Measurements from ENCODE around the gene CD226. TPM values are rescaled to one million over a fixed set of nuclear protein-coding genes. Genes with fewer than 3 reads are reported as not detected.

CD226 gene
- total and polyA plus RNA-seq, 2 of the 4 experiments (the other 2 are of a cell fraction) = 0.29 to 1.1 TPM

DNA sequence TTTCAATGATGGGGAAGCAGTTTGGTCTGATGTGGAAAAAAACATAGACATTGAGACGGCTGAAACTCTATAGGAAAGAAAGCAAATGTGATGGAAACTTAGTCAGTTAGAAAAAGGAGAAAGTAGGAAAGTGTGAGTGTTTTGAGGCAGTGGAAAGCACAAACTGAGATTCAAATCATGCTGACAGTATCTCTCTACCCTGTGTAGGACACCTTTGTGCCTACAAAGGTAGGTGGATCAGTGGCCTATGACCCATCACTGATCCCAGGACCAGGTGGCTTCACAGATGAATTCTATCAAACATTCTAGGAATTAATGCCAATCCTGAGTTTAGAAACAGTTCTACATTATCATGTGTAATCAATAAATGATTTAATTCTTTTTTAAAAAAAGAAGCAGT is 57.1 kb downstream of the CD226 start:
- H3K9me3 ChIP-seq (ENCODE audit: control insufficient read depth, insufficient read depth, low read length) = no peaks in the 10 kb centered on the region
- TF ChIP-seq RFX5 (IDR thresholded peaks at IDR 0.05; ENCODE audit: low read depth, low read length) (no peak), FOS (IDR thresholded peaks at IDR 0.05; ENCODE audit: low read depth, low read length) (no peak), SMC3 (IDR thresholded peaks at IDR 0.05; ENCODE audit: low read depth, low read length) (no peak), RAD21 (IDR thresholded peaks at IDR 0.05; ENCODE audit: low read length) (no peak), MXI1 (IDR thresholded peaks at IDR 0.05; ENCODE audit: borderline replicate concordance, low read depth, low read length) (no peak), MAFK (IDR thresholded peaks at IDR 0.05; ENCODE audit: low read depth, low read length) (no peak), BHLHE40 (IDR thresholded peaks at IDR 0.05; ENCODE audit: low read depth, low read length) (no peak), CHD1 (IDR thresholded peaks at IDR 0.05; ENCODE audit: low read depth, low read length) (no peak), NFE2L2 (IDR thresholded peaks at IDR 0.05; ENCODE audit: low read depth, low read length) (no peak), POLR2A (IDR thresholded peaks at IDR 0.05; ENCODE audit: low read depth, low read length) (no peak), ELK1 (IDR thresholded peaks at IDR 0.05; ENCODE audit: borderline replicate concordance, low read depth, low read length) (no peak), RCOR1 (IDR thresholded peaks at IDR 0.05; ENCODE audit: insufficient replicate concordance, low read length) (no peak), MAZ (IDR thresholded peaks at IDR 0.05; ENCODE audit: borderline replicate concordance, low read depth, low read length) (no peak), CEBPB (IDR thresholded peaks at IDR 0.05; ENCODE audit: low read depth, low read length) (no peak)
- TF ChIP-seq, protein P1, sequence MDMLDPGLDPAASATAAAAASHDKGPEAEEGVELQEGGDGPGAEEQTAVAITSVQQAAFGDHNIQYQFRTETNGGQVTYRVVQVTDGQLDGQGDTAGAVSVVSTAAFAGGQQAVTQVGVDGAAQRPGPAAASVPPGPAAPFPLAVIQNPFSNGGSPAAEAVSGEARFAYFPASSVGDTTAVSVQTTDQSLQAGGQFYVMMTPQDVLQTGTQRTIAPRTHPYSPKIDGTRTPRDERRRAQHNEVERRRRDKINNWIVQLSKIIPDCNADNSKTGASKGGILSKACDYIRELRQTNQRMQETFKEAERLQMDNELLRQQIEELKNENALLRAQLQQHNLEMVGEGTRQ (IDR thresholded peaks at IDR 0.05; ENCODE audit: low read depth, low read length) = no peak
- TF ChIP-seq, protein P2, sequence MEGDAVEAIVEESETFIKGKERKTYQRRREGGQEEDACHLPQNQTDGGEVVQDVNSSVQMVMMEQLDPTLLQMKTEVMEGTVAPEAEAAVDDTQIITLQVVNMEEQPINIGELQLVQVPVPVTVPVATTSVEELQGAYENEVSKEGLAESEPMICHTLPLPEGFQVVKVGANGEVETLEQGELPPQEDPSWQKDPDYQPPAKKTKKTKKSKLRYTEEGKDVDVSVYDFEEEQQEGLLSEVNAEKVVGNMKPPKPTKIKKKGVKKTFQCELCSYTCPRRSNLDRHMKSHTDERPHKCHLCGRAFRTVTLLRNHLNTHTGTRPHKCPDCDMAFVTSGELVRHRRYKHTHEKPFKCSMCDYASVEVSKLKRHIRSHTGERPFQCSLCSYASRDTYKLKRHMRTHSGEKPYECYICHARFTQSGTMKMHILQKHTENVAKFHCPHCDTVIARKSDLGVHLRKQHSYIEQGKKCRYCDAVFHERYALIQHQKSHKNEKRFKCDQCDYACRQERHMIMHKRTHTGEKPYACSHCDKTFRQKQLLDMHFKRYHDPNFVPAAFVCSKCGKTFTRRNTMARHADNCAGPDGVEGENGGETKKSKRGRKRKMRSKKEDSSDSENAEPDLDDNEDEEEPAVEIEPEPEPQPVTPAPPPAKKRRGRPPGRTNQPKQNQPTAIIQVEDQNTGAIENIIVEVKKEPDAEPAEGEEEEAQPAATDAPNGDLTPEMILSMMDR (conservative IDR thresholded peaks at IDR 0.05; ENCODE audit: low read depth, low read length) = no peak
- H3K9me1 ChIP-seq (ENCODE audit: insufficient read depth, low read length) = no peaks in the 10 kb centered on the region
- intact Hi-C loops (cut with micrococcal nuclease) = no loop called here
- H3K79me1 ChIP-seq (ENCODE audit: low read depth in 1 of 2, low read length in 2 of 2) = no peaks in the 10 kb centered on the region
- H3K27ac ChIP-seq (ENCODE audit: insufficient read depth, low read length) = no peak overlapping the region
- H3K23ac ChIP-seq (ENCODE audit: low read depth, low read length) = no peak overlapping the region
- BruUV-seq (replicated peaks) = no TSS peak
- WGBS, 2 experiments (ENCODE audit: extremely low coverage in 2 of 2, insufficient read length in 1 of 2) = no CpG with 5 or more reads among the region's 1 CpG
- dilution Hi-C loops (cut with HindIII; ENCODE audit: low sequenced_read_pairs, unreplicated experiment) = no loop called here
- ChIA-PET POLR2A (ENCODE audit: unreplicated experiment) (no interaction called here), CTCF (no interaction called here)
- in situ Hi-C loops (cut with MboI; ENCODE audit: low sequenced_read_pairs) = no loop called here
- H3K27me3 ChIP-seq (ENCODE audit: control insufficient read depth, insufficient read depth, low read length) = no peaks in the 10 kb centered on the region
- no peaks in the 10 kb centered on the region for H3K36me3 ChIP-seq (ENCODE audit: control insufficient read depth, insufficient read depth, low read length)
- no peak overlapping the region for H2BK120ac ChIP-seq (ENCODE audit: low read depth, low read length)
- no peaks in the 10 kb centered on the region for H3K4me1 ChIP-seq (ENCODE audit: control insufficient read depth, insufficient read depth, low read length)
- no peak overlapping the region for H2BK5ac ChIP-seq (ENCODE audit: low read depth, low read length, poor library complexity, severe bottlenecking)
- H4K20me1 ChIP-seq (ENCODE audit: insufficient read depth, low read length) = no peaks in the 10 kb centered on the region
- no peak overlapping the region for H2AK5ac ChIP-seq (ENCODE audit: low read depth, low read length)
- H2BK20ac ChIP-seq (ENCODE audit: low read depth, low read length) = no peak overlapping the region
- DNase-seq = no peak
- H4K8ac ChIP-seq (ENCODE audit: low read depth in 2 of 2, low read length in 2 of 2) = no peak overlapping the region
- no peak overlapping the region for H3K14ac ChIP-seq (replicated peaks; ENCODE audit: low read depth, low read length)
- H4K91ac ChIP-seq (ENCODE audit: insufficient read depth, low read depth, low read length) = no peak overlapping the region
- no peak overlapping the region for H2BK15ac ChIP-seq (ENCODE audit: low read depth, low read length)
- no peak overlapping the region for H2AK9ac ChIP-seq (replicated peaks; ENCODE audit: low read depth, low read length, poor library complexity)
- no peak for ATAC-seq (ENCODE audit: low read depth)
- H3K4ac ChIP-seq (ENCODE audit: low read depth, low read length) = no peak overlapping the region
- H3K4me3 ChIP-seq (ENCODE audit: insufficient read depth, low read depth, low read length) = no peak overlapping the region
- no peak overlapping the region for H2AFZ ChIP-seq (replicated peaks; ENCODE audit: low read length, poor library complexity)
- H3K4me2 ChIP-seq (ENCODE audit: low read depth, low read length) = no peak overlapping the region
- no peak overlapping the region for H3K9ac ChIP-seq (ENCODE audit: low read depth, low read length)
- H4K5ac ChIP-seq (ENCODE audit: low read depth, low read length) = no peak overlapping the region
- no peak overlapping the region for H3K18ac ChIP-seq (ENCODE audit: low read depth, low read length)
- H3K56ac ChIP-seq (ENCODE audit: extremely low read depth, insufficient read depth, low read length) = no peak overlapping the region

All from IMR-90 (cell line).